Measurements from ENCODE around the gene FBN3. TPM values are rescaled to one million over a fixed set of nuclear protein-coding genes. Genes with fewer than 3 reads are reported as not detected.
A peak's percentile ranks its signal among the peaks of the same experiment; 100 is the strongest.

Gene FBN3
- total and polyA plus RNA-seq, 2 donors (not counting 1 experiment from before 2014, with no cell fraction given), result not detected

- Histone ChIP-seq H3K27ac (ENCODE audit: low read length in 2 of 2) (no peak overlapping the region), H3K79me2 (ENCODE audit: control insufficient read depth, insufficient read depth, low read length) (no peaks in the 10 kb centered on the region), H3K36me3 (replicated peaks in 1 of 2; ENCODE audit: control extremely low read depth in 1 of 2, control insufficient read depth in 1 of 2, extremely low read depth in 1 of 2, insufficient read depth in 2 of 2, low read length in 1 of 2) (no peaks in the 10 kb centered on the region), H3K4me3 (ENCODE audit: control extremely low read depth in 1 of 5, extremely low read depth in 1 of 5, insufficient read depth in 1 of 5, low read depth in 2 of 5, low read length in 4 of 5) (no peak overlapping the region), H3K9me3 (ENCODE audit: control extremely low read depth in 1 of 3, control insufficient read depth in 2 of 3, insufficient read depth in 1 of 3, low read length in 2 of 3) (peaks cover 2 to 52% (median 18%) of the 10 kb centered on the region in 3 donors), H2AFZ (ENCODE audit: insufficient read depth, low read depth, low read length, poor library complexity, severe bottlenecking) (no peak overlapping the region), H3K27me3 (replicated peaks in 1 of 4; ENCODE audit: control extremely low read depth in 1 of 4, control insufficient read depth in 3 of 4, insufficient read depth in 4 of 4, low read length in 3 of 4) (peaks cover 0 to 9% (median 0%) of the 10 kb centered on the region in 4 experiments), H3K4me2 (replicated peaks; ENCODE audit: low read depth, low read length, poor library complexity, severe bottlenecking) (no peak overlapping the region), H4K20me1 (ENCODE audit: control insufficient read depth, insufficient read depth, low read length, poor library complexity, severe bottlenecking) (no peaks in the 10 kb centered on the region), H3K9ac (ENCODE audit: low read length) (no peak overlapping the region), H3K4me1 (ENCODE audit: control insufficient read depth in 2 of 2, insufficient read depth in 2 of 2, low read length in 2 of 2) (no peaks in the 10 kb centered on the region)
- ATAC-seq (ENCODE audit: low read depth) (no peak), DNase-seq (no peak)
- ChIA-PET POLR2A (interaction anchor here (0.6 kb wide), 1 partner anchor 520 kb away, joined by 4 read pairs; no protein-coding TSS in a partner anchor), CTCF (no interaction called here)
- peaks cover 10% of the 10 kb centered on the region for H3K27me3 Mint-ChIP-seq
- peaks cover 6% of the 10 kb centered on the region for H3K9me3 Mint-ChIP-seq (ENCODE audit: insufficient read depth)
- TF ChIP-seq EZH2 (IDR thresholded peaks at IDR 0.05; ENCODE audit: borderline replicate concordance, insufficient read depth, low read depth, low read length, poor library complexity, severe bottlenecking), result no peak
- TF ChIP-seq CTCF (IDR thresholded peaks at IDR 0.05), result peak; percentile 54
- 88% methylated on average over 12 of the region's 13 CpGs for WGBS (ENCODE audit: insufficient coverage)
- no peak overlapping the region for H3K4me3 Mint-ChIP-seq
- no peaks in the 10 kb centered on the region for H3K4me1 Mint-ChIP-seq
- intact Hi-C loops (cut with micrococcal nuclease), result no loop called here
- H3K27ac Mint-ChIP-seq, result no peak overlapping the region
Measured at GRCh38 chr19:8069096-8069973, 80.1 kb downstream of the FBN3 start.

- no peak overlapping the region for H3K27ac Mint-ChIP-seq
- ChIA-PET CTCF (no interaction called here), POLR2A (no interaction called here)
- no peak overlapping the region for H3K9ac ChIP-seq (ENCODE audit: low read length)
- peaks cover 5% of the 10 kb centered on the region for H3K9me3 Mint-ChIP-seq (ENCODE audit: insufficient read depth)
- peaks cover 2 to 23% (median 18%) of the 10 kb centered on the region in 3 donors for H3K9me3 ChIP-seq (ENCODE audit: control extremely low read depth in 1 of 3, control insufficient read depth in 2 of 3, insufficient read depth in 1 of 3, low read length in 2 of 3)
- no peak overlapping the region for H2AFZ ChIP-seq (ENCODE audit: insufficient read depth, low read depth, low read length, poor library complexity, severe bottlenecking)
- TF ChIP-seq CTCF (IDR thresholded peaks at IDR 0.05), result no peak
- TF ChIP-seq EZH2 (IDR thresholded peaks at IDR 0.05; ENCODE audit: borderline replicate concordance, insufficient read depth, low read depth, low read length, poor library complexity, severe bottlenecking), result no peak
- no peak overlapping the region for H3K4me3 ChIP-seq (ENCODE audit: control extremely low read depth in 1 of 5, extremely low read depth in 1 of 5, insufficient read depth in 1 of 5, low read depth in 2 of 5, low read length in 4 of 5)
- DNase-seq (no peak), ATAC-seq (ENCODE audit: low read depth) (no peak)
- no peak overlapping the region for H3K4me2 ChIP-seq (replicated peaks; ENCODE audit: low read depth, low read length, poor library complexity, severe bottlenecking)
- intact Hi-C loops (cut with micrococcal nuclease), result no loop called here
- peaks cover 0 to 9% (median 0%) of the 10 kb centered on the region in 4 experiments for H3K27me3 ChIP-seq (replicated peaks in 1 of 4; ENCODE audit: control extremely low read depth in 1 of 4, control insufficient read depth in 3 of 4, insufficient read depth in 4 of 4, low read length in 3 of 4)
- no peaks in the 10 kb centered on the region for H3K4me1 ChIP-seq (ENCODE audit: control insufficient read depth in 2 of 2, insufficient read depth in 2 of 2, low read length in 2 of 2)
- H4K20me1 ChIP-seq (ENCODE audit: control insufficient read depth, insufficient read depth, low read length, poor library complexity, severe bottlenecking), result no peaks in the 10 kb centered on the region
- no peaks in the 10 kb centered on the region for H3K36me3 ChIP-seq (replicated peaks in 1 of 2; ENCODE audit: control extremely low read depth in 1 of 2, control insufficient read depth in 1 of 2, extremely low read depth in 1 of 2, insufficient read depth in 2 of 2, low read length in 1 of 2)
- peaks cover 7% of the 10 kb centered on the region for H3K27me3 Mint-ChIP-seq
- 97% methylated on average over 20 of the region's 20 CpGs for WGBS (ENCODE audit: insufficient coverage)
- H3K4me1 Mint-ChIP-seq, result no peaks in the 10 kb centered on the region
- H3K4me3 Mint-ChIP-seq, result no peak overlapping the region
- H3K27ac ChIP-seq (ENCODE audit: low read length in 2 of 2), result no peak overlapping the region
- no peaks in the 10 kb centered on the region for H3K79me2 ChIP-seq (ENCODE audit: control insufficient read depth, insufficient read depth, low read length)
Measured at GRCh38 chr19:8065875-8066261, 83.5 kb downstream of the FBN3 start.

Data from B cell (primary cell).